GM20431 (cell line): Measurements from ENCODE around the gene PRMT7.

ENCODE experiments used
- in situ Hi-C: fragments of 300-500 bp; cut with MseI, MboI; formaldehyde crosslinking; loops from one replicate; pipeline ENCODE4 v1.15.0; 2020; ENCODE audit warnings: low sequenced_read_pairs; ENCODE audit not compliant: unreplicated experiment

The PRMT7 gene

DNA sequence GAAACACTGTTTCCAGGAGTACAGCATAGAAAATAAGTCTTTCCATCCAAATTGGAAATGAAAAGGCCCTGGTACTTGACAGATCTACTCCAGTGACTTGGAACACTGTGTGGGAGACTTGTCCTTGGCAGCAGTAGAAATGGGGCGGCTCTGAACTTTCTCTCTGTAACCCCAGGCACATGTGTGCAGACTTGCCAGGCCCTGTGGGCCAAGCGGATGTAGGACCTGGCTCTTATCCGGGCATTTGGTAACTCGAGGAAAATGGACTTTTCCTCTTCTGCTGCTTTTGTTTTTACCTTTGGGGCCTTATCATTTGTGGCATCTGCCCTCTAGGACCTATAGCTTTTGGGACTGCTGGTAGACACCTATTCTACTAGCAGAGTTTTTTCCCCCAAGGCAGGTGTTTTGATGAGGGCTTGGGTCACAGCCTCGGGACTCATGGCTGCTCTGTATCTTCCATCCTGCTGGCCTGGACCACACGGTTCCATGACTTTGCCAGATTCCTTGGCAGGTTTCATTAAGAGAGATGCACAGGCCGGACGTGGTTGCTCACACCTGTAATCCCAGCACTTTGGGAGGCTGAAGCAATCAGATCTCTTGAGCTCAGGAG lies 94.0 kb downstream of the PRMT7 start:
- in situ Hi-C loops: no loop called here

DNA sequence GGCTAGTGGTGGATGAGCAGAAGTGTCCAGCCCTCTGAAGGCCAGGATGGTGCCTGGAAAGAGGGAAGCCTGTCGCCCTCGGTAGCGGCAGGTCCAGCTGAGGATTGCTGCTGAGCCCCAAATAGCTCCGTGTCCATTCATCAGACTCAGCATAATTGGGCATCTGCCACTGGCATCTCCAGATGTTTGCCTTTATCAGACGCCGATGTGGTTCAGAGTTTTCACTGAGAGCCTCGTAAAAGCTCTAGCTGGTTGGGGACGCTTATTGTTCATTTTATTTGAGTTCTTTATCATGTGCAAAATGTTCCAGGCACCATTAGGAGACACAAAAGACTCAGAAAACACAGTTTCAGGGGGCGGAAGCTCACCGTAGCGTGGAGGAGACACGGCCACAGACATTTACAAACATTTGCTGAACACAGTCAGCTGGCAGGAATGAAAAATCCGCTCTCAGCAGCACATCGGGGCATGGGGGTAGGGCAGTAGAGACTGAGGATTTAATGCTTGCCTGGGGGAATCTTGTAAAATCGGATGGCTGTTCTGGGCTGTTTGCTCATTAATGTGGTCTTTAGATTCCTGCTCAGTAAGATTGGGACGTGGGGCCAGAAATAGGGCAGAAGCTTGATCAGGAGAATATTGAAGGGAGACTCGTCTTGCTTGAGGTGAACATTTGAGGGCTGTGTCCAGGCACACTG lies 95.8 kb downstream of the PRMT7 start:
- in situ Hi-C loops: no loop called here
